Fibroblast of skin of scalp (primary cell): Measurements from ENCODE around the gene LAMA2.

ENCODE experiments used
- DNase-seq: peaks from one replicate; pipeline ENCODE4 v3.0.0-alpha.2; 2013

The LAMA2 gene

GRCh38 chr6:129390900-129391299 is 508.0 kb downstream of the LAMA2 start:
- no peak for DNase-seq

DNA sequence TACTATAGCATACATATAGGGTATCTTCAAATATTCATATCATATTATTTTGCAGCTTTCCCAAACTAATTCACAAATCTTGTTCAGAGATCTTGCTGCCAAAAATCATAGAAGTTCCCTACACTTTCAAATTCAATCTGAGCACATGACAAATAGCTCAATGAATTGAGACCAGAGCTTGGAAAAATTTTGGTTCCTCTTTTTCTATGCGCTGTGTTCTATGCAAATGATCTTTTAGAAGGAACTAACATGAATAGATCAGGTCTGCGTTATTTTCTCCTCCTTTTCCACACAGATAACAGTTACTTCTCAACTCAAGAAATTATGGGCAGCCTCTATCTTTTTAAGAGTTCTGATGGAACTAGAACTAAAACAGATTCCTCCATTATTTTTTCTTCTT is 510.7 kb downstream of the LAMA2 start:
- DNase-seq, result no peak

- DNase-seq, result no peak
These were observed 515.8 kb downstream of the LAMA2 start for GRCh38 chr6:129398764-129399163.

DNA sequence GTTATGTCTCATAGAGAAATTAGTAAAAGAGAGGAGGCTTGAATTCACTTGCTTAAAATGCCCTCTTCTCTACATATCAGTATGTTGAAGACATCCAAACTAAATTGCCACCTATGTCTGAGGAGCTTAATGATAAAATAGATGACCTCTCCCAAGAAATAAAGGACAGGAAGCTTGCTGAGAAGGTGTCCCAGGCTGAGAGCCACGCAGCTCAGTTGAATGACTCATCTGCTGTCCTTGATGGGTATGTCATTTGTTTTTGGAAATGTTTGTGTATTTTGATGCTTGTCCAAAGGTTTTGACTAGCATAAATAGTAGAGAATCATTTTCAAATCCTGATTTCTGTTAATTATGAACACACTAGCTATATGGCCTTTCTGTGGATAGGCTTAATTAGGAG is 519.3 kb downstream of the LAMA2 start:
- DNase-seq, result peak; percentile 7

GRCh38 chr6:129411092-129411491 is 528.2 kb downstream of the LAMA2 start:
- DNase-seq, result no peak

GRCh38 chr6:129416337-129416990 is 533.5 kb downstream of the LAMA2 start:
- DNase-seq, result no peak

- DNase-seq, result no peak
These were observed 534.6 kb downstream of the LAMA2 start for GRCh38 chr6:129417416-129418086.

GRCh38 chr6:129419324-129419723 is 536.4 kb downstream of the LAMA2 start:
- DNase-seq, result no peak

GRCh38 chr6:129426343-129426742 is 543.4 kb downstream of the LAMA2 start:
- no peak for DNase-seq

DNA sequence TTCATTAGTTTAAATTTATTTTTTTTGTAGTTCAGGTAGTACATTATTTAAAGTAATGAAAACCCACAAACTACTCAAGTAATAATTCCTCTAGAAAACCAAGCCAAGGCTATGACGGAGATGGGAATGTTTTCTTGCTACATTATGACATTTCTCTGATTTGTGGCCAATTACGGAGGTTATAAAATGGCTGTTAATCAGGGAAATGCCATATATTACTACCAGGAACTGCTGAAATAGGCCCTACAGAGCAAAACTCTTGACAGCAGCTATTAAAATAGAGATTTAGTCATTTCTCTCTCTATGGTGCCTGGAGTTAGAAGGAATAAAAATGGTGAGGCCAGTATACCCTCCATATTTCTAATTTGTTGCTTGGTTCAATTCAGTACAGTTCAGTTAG is 547.0 kb downstream of the LAMA2 start:
- no peak for DNase-seq

DNA sequence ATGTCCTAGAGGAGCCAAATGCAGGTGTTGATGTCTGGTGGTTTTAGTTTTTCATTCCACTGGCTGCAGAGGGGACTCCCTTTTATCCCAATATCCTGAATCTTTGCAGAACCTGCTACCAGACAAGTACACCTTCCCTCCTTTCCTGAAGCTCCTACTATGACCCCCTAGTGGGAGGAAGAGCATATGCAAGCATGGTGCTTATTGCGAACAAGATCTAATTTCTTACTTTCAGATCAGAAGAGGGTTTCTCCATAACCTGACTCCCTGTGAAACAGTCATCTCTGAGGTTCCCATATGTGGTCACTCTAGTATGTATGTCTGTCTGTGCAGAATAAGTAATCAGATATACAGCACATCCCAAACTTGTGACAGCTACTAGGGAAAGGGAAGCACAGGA is 549.8 kb downstream of the LAMA2 start:
- DNase-seq, result no peak

DNA sequence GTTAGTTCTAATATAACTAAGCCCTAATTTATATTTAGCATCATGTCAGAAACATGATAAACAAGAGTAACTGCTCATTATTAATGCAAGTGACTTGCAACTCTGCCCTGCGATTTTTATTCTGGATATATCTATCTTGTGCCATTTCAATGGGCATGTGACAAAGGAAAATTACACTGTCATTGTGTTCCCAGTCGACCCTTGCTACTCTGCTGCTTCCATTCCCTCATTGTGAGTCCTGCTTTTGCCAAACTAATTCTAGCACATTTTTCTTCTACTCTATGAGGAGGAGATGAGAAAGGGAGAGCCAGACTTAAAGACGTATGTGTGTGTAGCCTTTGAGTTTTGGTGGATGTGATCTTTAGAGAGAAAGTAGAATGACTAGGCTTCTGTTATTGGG is 551.2 kb downstream of the LAMA2 start:
- DNase-seq, result no peak

DNA sequence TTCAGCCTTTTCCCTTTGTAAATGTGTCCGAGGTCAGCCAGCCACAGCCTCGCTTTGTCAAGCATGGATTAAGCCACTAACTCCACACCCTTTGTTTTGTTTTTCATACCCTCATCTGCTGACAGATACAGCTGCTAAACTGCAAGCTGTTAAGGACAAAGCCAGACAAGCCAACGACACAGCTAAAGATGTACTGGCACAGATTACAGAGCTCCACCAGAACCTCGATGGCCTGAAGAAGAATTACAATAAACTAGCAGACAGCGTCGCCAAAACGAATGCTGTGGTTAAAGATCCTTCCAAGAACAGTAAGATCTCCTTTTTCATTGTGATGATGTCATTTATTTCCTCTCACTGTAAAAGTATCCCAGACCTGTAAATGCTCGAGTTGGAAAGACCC is 557.8 kb downstream of the LAMA2 start:
- DNase-seq, result peak; percentile 4

DNA sequence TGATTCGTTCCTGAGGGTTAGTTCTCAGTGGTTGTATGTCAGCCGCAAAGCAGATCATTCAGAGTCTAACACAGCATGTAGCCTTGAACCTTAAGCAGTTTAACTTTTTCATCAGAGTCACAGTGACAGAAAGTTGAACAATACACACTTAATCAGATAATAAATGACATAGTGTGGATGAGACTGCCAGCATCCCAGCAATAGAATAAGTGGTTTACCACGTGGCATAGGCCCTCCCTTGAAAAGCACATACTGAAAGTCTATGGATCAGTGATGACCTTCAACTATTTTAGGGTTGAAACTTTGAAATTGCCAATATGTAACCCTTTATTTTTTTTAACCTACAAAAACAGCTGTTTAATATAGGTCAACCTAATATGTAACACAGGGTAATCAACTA is 561.7 kb downstream of the LAMA2 start:
- no peak for DNase-seq

DNA sequence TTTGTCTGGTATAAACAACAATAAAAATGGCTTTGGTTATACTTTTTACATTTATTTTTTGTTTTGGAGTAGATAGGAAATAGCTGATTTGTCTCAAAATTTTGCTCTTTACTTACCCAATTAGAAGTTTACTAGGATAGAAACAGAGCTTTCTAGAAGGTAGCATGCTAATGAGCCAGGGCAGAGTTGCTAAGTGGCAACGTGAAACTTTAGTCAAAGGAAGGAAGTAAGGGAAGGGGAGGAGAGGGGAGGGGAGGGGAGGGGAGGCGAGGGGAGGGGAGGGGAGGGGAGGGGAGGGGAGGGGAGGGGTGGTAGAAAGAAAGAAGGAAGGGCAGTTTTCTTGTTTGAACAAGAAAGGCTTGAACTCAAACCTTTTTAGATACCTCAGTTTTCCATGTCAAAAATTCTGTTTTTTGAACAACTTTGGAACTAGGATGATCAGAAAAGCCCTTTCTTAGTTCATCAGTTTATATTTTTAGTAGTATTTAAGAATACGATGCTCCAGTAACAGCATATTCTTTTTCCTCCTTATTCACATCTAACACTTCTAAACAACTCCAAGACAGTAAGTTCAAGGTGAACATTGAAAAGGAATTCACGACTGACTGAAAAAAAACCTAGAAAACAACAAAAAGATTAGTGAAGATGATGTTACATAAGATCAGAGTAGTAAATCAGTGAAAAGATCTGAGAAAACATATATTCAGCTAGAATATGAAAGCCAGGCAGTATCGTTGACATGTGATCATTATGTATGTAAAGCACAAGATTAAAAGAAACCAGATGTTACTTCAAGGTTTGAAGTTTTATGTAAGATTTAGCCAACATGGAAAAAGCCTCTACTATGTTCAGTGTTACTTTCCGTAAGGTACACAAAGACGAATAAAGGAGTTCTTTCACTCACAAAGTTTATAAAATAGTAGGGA is 563.6 kb downstream of the LAMA2 start:
- DNase-seq, result no peak

DNA sequence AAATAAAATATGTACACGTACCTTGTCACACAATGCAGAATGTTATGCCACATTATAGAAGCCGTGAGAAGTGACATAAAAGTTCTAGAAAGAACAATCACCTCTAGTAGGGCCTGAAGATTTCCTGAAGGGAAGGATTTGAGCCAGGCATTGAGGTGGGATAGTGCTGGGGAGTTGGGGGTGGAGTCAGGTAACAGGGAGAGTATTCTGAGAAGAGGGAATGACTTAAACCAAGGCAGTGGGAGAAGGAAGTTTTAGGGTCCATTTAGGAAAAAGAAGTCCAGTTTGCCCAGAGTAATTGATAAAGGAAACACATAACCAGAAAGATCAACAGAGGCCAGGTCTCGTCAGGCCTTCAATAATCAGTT is 564.2 kb downstream of the LAMA2 start:
- DNase-seq, result no peak

GRCh38 chr6:129448965-129449364 is 566.0 kb downstream of the LAMA2 start:
- DNase-seq, result no peak

GRCh38 chr6:129451187-129451586 is 568.2 kb downstream of the LAMA2 start:
- no peak for DNase-seq

GRCh38 chr6:129453073-129453472 is 570.1 kb downstream of the LAMA2 start:
- DNase-seq, result no peak

- DNase-seq, result no peak
These were observed 571.5 kb downstream of the LAMA2 start for GRCh38 chr6:129454488-129454887.

GRCh38 chr6:129455126-129455769 is 572.3 kb downstream of the LAMA2 start:
- no peak for DNase-seq

GRCh38 chr6:129460221-129460620 is 577.3 kb downstream of the LAMA2 start:
- DNase-seq, result no peak

DNA sequence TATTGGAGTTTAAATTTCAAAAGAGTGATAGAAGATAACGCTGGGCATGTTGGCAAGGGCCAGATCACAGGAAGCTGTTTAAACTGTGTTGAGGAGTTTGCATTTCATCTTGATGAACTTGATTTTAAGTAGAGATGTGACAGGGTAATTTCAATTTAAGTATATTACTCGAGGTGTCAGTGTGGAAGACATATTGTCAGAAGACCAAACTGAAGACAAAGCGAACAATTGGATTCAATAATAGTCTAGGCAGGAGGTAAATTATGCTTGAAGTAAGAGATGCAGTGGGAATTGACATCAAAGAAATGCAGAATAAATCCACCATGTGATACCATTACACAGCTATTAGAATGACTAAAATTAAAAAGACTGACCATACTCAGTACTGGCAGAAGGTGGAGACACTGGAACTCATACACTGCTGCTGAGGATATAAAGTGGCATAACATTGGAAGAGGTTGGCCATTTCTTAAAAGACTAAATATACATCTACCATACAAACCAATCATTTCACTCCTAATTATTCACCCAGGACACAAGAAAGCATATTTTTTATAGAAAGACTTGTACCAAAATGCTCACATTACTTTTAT is 586.2 kb downstream of the LAMA2 start:
- no peak for DNase-seq
